ENCODE data around the gene TP53BP1. TPM values are rescaled to one million over a fixed set of nuclear protein-coding genes. Genes with fewer than 3 reads are reported as not detected.
"Not testable (repeated sequence)": the region's sequence is repeated elsewhere in the genome, so short reads cannot be mapped to it uniquely, and the experiment has no call there.

The TP53BP1 gene
- total RNA-seq, 1 donor from 2014 or later = 44.1 TPM

DNA sequence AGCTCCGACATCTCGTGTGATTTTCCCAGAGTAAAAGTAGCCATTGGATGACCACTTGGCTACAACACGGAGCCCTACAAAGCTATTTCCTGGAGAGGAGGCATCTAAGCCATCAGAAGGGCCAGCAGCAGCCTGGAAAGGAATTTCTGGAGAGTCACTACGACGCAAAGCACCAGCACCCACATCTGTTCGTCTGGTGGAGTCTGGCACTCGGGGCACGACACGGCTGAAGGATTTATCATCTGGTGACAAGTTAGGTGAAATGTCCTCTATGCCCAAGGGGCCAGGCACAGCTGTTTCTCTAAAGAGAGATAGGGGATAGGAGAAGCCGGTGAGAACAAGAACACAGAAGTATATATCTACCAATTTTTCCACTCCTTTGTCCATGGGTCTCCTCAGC, 72.5 kb downstream of the TP53BP1 start:
- Mint-ChIP-seq H3K9me3 (no peaks in the 10 kb centered on the region), H3K4me1 (ENCODE audit: low read depth) (peaks cover 10% of the 10 kb centered on the region), H3K4me3 (no peak overlapping the region), H3K36me3 (ENCODE audit: low read depth) (peaks cover 27% of the 10 kb centered on the region), H3K27ac (no peak overlapping the region), H3K27me3 (ENCODE audit: insufficient read depth) (no peaks in the 10 kb centered on the region)
- DNase-seq (ENCODE audit: low spot score) = no peak
- intact Hi-C loops (cut with micrococcal nuclease) = no loop called here

DNA sequence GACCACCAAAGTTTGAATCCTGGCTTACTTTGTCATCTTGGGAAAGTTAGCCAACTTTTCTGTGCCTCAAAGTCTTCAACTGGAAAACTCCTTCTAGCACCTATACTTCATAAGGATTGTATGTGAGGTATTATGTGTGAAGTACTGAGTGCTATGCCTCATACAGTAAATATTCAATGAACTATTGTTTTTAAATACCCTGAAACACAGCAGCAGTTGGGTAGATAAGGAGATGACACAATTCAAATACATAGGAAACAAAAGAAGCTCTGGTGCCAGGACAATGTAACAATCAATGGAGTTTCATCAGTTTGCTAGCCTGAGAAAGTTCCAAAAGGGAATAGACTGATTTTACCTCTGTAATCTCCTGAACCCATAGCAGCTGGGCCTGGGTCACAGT, 78.8 kb downstream of the TP53BP1 start:
- no peak for DNase-seq (ENCODE audit: low spot score)
- intact Hi-C loops (cut with micrococcal nuclease) = no loop called here
- H3K36me3 Mint-ChIP-seq (ENCODE audit: low read depth) = peaks cover 34% of the 10 kb centered on the region
- no peaks in the 10 kb centered on the region for H3K9me3 Mint-ChIP-seq
- no peaks in the 10 kb centered on the region for H3K27me3 Mint-ChIP-seq (ENCODE audit: insufficient read depth)
- H3K4me3 Mint-ChIP-seq = no peak overlapping the region
- peaks cover 5% of the 10 kb centered on the region for H3K4me1 Mint-ChIP-seq (ENCODE audit: low read depth)
- no peak overlapping the region for H3K27ac Mint-ChIP-seq

DNA sequence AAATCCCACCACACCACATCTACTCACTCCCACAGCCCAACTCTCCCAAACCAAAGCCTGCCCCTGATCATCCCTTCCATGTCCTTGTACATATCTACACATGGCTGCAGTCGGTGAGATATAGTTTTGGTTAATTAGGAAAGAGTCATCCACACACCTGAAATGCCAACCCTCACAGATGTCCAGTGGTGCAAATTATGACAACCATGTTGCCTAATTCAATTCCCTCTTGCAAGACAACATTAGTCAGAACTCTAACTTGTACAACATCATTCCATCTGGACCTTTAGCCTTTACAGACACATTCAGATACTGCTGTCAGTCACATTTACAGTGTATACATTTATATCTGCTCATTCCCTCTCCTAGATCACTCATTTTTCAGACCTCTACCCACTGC, 80.9 kb downstream of the TP53BP1 start:
- intact Hi-C loops (cut with micrococcal nuclease) = no loop called here
- no peaks in the 10 kb centered on the region for H3K27me3 Mint-ChIP-seq (ENCODE audit: insufficient read depth)
- H3K36me3 Mint-ChIP-seq (ENCODE audit: low read depth) = peaks cover 47% of the 10 kb centered on the region
- no peaks in the 10 kb centered on the region for H3K9me3 Mint-ChIP-seq
- H3K27ac Mint-ChIP-seq = no peak overlapping the region
- no peak overlapping the region for H3K4me3 Mint-ChIP-seq
- H3K4me1 Mint-ChIP-seq (ENCODE audit: low read depth) = peaks cover 5% of the 10 kb centered on the region
- DNase-seq (ENCODE audit: low spot score) = no peak

DNA sequence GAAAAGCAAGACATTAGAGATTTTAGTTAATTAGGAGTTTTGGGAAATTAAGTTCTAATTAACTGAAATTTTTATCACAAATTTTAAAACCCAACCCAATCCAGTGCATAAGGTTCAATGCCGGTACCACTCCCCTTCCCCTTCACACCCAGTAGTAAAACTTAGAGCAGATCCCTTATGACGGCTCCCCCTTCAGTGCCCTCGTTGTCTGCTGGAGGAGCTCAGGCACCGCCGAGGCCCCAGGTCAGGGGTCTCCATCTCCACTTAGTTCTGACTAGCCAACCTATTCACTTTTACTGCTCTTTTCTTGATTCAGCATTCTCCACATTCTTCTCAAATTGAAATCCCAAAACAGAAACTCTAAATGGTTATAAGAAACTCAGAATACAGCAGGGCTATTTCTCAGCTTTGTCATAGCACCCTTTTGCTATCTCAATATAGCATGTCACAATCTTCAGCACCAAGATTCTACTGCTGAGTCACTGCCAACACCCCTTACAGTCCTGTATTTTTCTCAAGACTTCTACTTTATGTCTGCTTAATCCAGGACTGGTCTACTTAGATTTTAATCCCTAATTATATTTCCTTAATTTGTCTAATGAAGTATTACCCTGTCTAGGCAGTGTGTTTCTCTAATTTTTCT, 82.3 kb downstream of the TP53BP1 start:
- intact Hi-C loops (cut with micrococcal nuclease) = no loop called here
- Mint-ChIP-seq H3K9me3 (no peaks in the 10 kb centered on the region), H3K27ac (no peak overlapping the region), H3K4me3 (no peak overlapping the region), H3K4me1 (ENCODE audit: low read depth) (peaks cover 5% of the 10 kb centered on the region), H3K27me3 (ENCODE audit: insufficient read depth) (no peaks in the 10 kb centered on the region), H3K36me3 (ENCODE audit: low read depth) (peaks cover 55% of the 10 kb centered on the region)
- DNase-seq (ENCODE audit: low spot score) = no peak

GRCh38 chr15:43408789-43409188, 84.2 kb downstream of the TP53BP1 start:
- DNase-seq (ENCODE audit: low spot score) = no peak
- H3K4me3 Mint-ChIP-seq = no peak overlapping the region
- H3K4me1 Mint-ChIP-seq (ENCODE audit: low read depth) = peaks cover 5% of the 10 kb centered on the region
- no peak overlapping the region for H3K27ac Mint-ChIP-seq
- H3K27me3 Mint-ChIP-seq (ENCODE audit: insufficient read depth) = no peaks in the 10 kb centered on the region
- intact Hi-C loops (cut with micrococcal nuclease) = no loop called here
- H3K9me3 Mint-ChIP-seq = no peaks in the 10 kb centered on the region
- peaks cover 60% of the 10 kb centered on the region for H3K36me3 Mint-ChIP-seq (ENCODE audit: low read depth)

GRCh38 chr15:43406808-43407207, 86.1 kb downstream of the TP53BP1 start:
- peaks cover 62% of the 10 kb centered on the region for H3K36me3 Mint-ChIP-seq (ENCODE audit: low read depth)

DNA sequence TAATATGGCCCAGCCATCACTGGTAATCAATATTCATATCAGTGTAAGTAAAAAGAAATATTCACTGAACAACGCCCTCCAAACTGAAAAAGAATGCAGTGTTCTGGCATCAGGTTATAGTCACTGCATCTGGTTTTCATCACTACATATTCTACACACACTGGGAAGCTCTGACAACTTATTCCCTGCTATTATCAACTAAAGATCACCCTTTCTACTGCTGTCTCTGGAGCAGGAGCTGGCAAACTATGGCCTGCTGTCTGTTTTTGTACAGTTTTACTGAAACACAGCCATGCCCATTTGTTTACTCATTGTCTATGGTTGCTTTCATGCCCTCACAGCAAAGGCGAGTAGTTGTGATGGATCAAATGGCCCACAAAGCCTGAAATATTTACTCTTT, 86.8 kb downstream of the TP53BP1 start:
- peaks cover 63% of the 10 kb centered on the region for H3K36me3 Mint-ChIP-seq (ENCODE audit: low read depth)
- H3K27ac Mint-ChIP-seq = no peak overlapping the region

More at GRCh38 chr15:43406808-43407207, 86.1 kb downstream of the TP53BP1 start:
- Mint-ChIP-seq H3K4me1 (ENCODE audit: low read depth) (peaks cover 8% of the 10 kb centered on the region), H3K9me3 (no peaks in the 10 kb centered on the region), H3K27ac (no peak overlapping the region), H3K4me3 (no peak overlapping the region), H3K27me3 (ENCODE audit: insufficient read depth) (no peaks in the 10 kb centered on the region)
- intact Hi-C loops (cut with micrococcal nuclease) = no loop called here
- no peak for DNase-seq (ENCODE audit: low spot score)

DNA sequence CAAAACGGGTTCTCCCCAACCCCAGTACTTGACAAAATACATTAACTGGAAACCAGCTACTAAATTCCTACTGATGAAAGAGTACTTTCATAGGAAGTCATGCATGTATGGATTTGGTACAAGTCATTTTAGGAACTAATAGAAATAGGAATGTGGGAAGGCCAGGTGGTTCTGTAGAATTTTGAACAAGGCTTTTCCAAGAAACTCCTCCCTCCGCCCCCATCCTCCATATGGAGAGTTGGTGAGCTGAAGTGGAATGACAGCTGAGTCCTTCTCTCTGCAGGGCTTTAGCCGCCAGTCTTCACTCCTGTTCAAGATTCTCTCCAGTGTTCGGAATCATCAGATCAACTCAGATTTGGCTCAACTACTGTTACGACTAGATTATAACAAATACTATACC, 88.8 kb downstream of the TP53BP1 start:
- H3K27ac Mint-ChIP-seq = no peak overlapping the region
- H3K27me3 Mint-ChIP-seq (ENCODE audit: insufficient read depth) = no peaks in the 10 kb centered on the region
- peaks cover 64% of the 10 kb centered on the region for H3K36me3 Mint-ChIP-seq (ENCODE audit: low read depth)
- intact Hi-C loops (cut with micrococcal nuclease) = no loop called here
- peaks cover 8% of the 10 kb centered on the region for H3K4me1 Mint-ChIP-seq (ENCODE audit: low read depth)
- no peaks in the 10 kb centered on the region for H3K9me3 Mint-ChIP-seq
- no peak for DNase-seq (ENCODE audit: low spot score)
- H3K4me3 Mint-ChIP-seq = no peak overlapping the region

More for the DNA sequence above, 86.8 kb downstream of the TP53BP1 start:
- Mint-ChIP-seq H3K27me3 (ENCODE audit: insufficient read depth) (no peaks in the 10 kb centered on the region), H3K9me3 (no peaks in the 10 kb centered on the region), H3K4me1 (ENCODE audit: low read depth) (peaks cover 8% of the 10 kb centered on the region), H3K4me3 (no peak overlapping the region)
- intact Hi-C loops (cut with micrococcal nuclease) = no loop called here
- no peak for DNase-seq (ENCODE audit: low spot score)

DNA sequence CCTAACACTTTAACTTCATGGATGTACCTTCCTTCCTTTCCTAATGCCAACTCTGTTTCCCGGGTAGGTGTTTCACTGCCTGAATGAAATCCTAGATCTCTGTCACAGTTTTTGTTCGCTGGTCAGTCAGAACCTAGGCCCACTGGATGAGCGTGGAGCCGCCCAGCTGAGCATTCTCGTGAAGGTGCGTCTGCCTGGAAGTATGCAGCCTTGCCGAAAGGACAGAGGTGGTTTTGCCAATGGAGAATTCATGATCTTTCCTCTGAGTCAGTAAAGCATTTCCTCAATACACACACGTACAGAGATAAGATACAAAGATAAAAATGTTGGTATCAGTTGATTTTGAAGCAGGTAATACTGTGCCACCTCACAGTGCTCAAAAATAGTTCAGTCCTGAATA, 89.3 kb downstream of the TP53BP1 start:
- no peak for DNase-seq (ENCODE audit: low spot score)
- intact Hi-C loops (cut with micrococcal nuclease) = no loop called here
- Mint-ChIP-seq H3K4me1 (ENCODE audit: low read depth) (peaks cover 8% of the 10 kb centered on the region), H3K4me3 (no peak overlapping the region), H3K36me3 (ENCODE audit: low read depth) (peaks cover 62% of the 10 kb centered on the region), H3K27me3 (ENCODE audit: insufficient read depth) (no peaks in the 10 kb centered on the region), H3K27ac (no peak overlapping the region), H3K9me3 (no peaks in the 10 kb centered on the region)

GRCh38 chr15:43402255-43402654, 90.7 kb downstream of the TP53BP1 start:
- peaks cover 8% of the 10 kb centered on the region for H3K4me1 Mint-ChIP-seq (ENCODE audit: low read depth)
- H3K4me3 Mint-ChIP-seq = no peak overlapping the region
- H3K36me3 Mint-ChIP-seq (ENCODE audit: low read depth) = peaks cover 52% of the 10 kb centered on the region
- DNase-seq (ENCODE audit: low spot score) = no peak
- H3K27ac Mint-ChIP-seq = no peak overlapping the region
- intact Hi-C loops (cut with micrococcal nuclease) = no loop called here
- no peaks in the 10 kb centered on the region for H3K9me3 Mint-ChIP-seq
- no peaks in the 10 kb centered on the region for H3K27me3 Mint-ChIP-seq (ENCODE audit: insufficient read depth)

- H3K4me3 Mint-ChIP-seq; H3K9me3 Mint-ChIP-seq; H3K27me3 Mint-ChIP-seq (ENCODE audit: insufficient read depth); DNase-seq (ENCODE audit: low spot score); H3K27ac Mint-ChIP-seq; intact Hi-C loops (cut with micrococcal nuclease); H3K4me1 Mint-ChIP-seq (ENCODE audit: low read depth): not testable (repeated sequence)
- peaks cover 34% of the 10 kb centered on the region for H3K36me3 Mint-ChIP-seq (ENCODE audit: low read depth)
These were observed 99.4 kb downstream of the TP53BP1 start for GRCh38 chr15:43393592-43393991.

DNA sequence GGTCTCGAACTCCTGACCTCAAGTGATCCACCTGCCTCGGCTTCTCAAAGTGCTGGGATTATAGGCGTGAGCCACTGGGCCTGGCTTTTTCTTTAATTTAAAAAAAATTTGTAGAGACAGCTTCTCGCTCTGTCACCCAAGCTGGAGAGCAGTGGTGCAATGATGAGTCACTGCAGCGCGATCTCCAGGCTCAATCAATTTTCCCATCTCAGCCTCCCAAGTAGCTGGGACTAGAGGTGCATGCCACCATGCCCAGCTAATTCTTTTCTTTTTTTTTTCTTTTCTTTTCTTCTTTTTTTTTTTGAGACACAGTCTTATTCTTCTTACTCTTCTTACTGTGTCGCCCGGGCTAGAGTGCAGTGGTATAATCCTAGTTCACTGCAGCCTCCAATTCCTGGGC, 102.2 kb downstream of the TP53BP1 start:
- intact Hi-C loops (cut with micrococcal nuclease) = no loop called here
- Mint-ChIP-seq H3K27ac (no peak overlapping the region), H3K4me3 (no peak overlapping the region), H3K36me3 (ENCODE audit: low read depth) (peaks cover 33% of the 10 kb centered on the region), H3K9me3 (peaks cover 4% of the 10 kb centered on the region), H3K27me3 (ENCODE audit: insufficient read depth) (no peaks in the 10 kb centered on the region), H3K4me1 (ENCODE audit: low read depth) (no peaks in the 10 kb centered on the region)
- no peak for DNase-seq (ENCODE audit: low spot score)

GRCh38 chr15:43383070-43383469, 109.9 kb downstream of the TP53BP1 start:
- no peak for DNase-seq (ENCODE audit: low spot score)
- Mint-ChIP-seq H3K36me3 (ENCODE audit: low read depth) (peaks cover 55% of the 10 kb centered on the region), H3K27ac (no peak overlapping the region), H3K4me3 (no peak overlapping the region), H3K9me3 (no peaks in the 10 kb centered on the region), H3K4me1 (ENCODE audit: low read depth) (peaks cover 1% of the 10 kb centered on the region), H3K27me3 (ENCODE audit: insufficient read depth) (no peaks in the 10 kb centered on the region)
- intact Hi-C loops (cut with micrococcal nuclease) = no loop called here

DNA sequence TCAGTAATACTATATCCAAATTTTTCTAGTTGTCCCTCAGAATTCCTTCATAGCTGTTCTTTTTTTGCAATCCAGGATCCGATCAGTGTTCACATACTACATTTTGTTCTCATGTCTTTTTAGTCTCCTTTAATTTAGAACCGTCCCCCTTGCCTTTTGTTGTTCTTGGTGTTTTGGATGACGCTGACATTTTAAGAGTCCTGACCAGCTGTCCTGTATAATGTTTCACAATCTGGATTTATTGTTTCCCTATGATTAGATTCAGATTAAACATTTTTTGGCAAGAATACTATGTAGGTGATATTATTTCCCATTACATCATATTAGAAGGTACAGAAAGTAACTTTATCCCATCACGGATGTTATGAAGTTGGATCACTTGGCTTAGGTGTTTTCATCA, 110.6 kb downstream of the TP53BP1 start:
- no peaks in the 10 kb centered on the region for H3K9me3 Mint-ChIP-seq
- H3K4me3 Mint-ChIP-seq = no peak overlapping the region
- H3K36me3 Mint-ChIP-seq (ENCODE audit: low read depth) = peaks cover 61% of the 10 kb centered on the region
- intact Hi-C loops (cut with micrococcal nuclease) = no loop called here
- no peaks in the 10 kb centered on the region for H3K27me3 Mint-ChIP-seq (ENCODE audit: insufficient read depth)
- no peak for DNase-seq (ENCODE audit: low spot score)
- peaks cover 7% of the 10 kb centered on the region for H3K4me1 Mint-ChIP-seq (ENCODE audit: low read depth)
- H3K27ac Mint-ChIP-seq = no peak overlapping the region

Data from activated T-helper 1 cell treated with anti-CD3 and anti-CD28 coated beads, Interleukin-12 subunit alpha, Interleukin-12 subunit beta, Interleukin-2, Interleukin-4 antibody, amounts not matched to agents 30 ng/mL and 10 ng/mL and 1 ng/mL, durations not matched to agents 14 hours and 24 hours and 36 hours (primary cell).